ENCODE data around the gene NGF.
"Not testable (repeated sequence)": the region's sequence is repeated elsewhere in the genome, so short reads cannot be mapped to it uniquely, and the experiment has no call there.

NGF gene

DNA sequence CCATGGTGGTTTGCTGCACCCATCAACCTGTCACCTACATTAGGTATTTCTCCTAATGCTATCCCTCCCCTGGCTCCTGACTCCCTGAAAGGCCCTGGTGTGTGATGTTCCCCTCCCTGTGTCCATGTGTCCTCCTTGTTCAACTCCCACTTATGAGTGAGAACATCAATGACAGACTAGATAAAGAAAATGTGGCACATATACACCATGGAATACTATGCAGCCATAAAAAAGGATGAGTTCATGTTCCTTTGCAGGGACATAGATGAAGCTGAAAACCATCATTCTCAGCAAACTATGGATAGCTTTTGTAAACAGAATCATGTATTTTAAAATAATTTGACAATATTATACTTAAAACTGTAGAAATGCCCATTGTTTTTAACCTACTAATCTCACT is 28.5 kb downstream of the NGF start:
- not testable (repeated sequence) for DNase-seq (ENCODE audit: low spot score)

DNA sequence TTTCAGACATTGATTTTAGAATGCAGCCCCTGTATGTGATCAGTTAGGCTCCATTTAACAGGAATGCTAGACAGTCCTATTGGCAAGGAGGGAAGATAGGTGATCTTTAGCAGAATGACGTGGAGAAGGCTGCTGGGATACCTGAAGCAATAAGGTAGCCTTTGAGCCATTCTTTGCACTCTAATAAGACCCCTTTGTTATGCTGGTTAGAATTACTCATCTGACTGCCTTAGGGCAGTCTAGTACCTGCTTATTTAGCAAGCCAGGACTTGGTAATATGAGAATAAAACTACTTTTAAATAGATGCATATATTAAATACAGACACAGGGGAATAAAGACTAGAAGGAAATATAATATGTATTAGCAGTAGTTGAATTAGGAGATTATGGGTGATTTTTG is 29.1 kb downstream of the NGF start:
- DNase-seq (ENCODE audit: low spot score) = no peak

DNA sequence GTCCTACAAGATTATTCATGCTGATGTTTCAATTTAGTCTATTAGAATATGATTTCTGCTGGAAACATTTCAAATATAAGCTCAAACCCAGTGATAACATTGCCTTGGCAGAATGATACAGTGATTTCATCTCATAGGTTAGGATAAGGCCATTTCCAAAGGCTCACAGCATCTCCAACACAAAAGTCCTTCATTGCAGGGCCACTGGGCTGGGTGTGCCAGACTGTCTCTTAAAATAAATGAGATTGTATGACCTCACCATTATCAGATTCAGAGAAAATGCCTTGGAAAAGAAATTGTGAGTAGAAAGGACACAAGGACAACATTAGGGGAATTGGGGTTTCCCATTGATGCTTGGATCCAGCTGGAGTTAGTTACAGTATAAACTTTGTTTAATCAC is 30.4 kb downstream of the NGF start:
- DNase-seq (ENCODE audit: low spot score) = no peak

DNA sequence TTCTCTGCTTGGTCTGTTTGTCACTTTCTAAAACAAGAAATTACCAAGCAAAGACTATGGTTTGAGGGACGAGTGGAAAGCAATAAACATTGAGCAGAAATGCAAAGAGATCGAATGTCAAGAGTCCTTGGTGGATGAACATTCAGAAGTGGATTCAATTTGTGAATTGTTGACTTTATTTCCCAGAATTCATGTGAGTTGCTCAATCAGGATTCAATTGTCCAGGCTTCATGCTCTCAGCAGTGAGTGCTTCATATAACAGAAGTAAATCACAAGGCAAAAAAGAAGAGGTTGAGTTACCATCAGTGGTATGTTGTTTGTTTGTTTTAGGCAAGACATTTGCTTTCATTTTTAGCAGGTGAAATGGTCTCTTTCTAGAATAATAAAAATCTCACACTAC is 31.9 kb downstream of the NGF start:
- DNase-seq (ENCODE audit: low spot score) = no peak

DNA sequence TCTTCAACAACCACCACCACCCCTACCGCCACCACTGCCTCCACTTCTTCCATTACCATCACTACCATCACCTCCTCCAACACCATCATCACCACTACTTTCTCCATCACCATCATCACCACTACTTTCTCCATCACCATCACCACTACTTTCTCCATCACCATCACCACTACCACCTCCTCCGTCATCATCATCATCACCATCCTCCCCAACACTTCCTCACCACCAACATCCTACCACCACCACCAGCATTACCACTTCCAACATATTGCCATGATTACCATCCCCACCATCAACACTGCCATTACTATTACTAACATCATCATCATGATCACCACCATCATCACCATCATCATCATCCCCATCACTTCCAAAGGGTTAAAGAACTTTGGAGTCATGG is 34.7 kb downstream of the NGF start:
- no peak for DNase-seq (ENCODE audit: low spot score)

DNA sequence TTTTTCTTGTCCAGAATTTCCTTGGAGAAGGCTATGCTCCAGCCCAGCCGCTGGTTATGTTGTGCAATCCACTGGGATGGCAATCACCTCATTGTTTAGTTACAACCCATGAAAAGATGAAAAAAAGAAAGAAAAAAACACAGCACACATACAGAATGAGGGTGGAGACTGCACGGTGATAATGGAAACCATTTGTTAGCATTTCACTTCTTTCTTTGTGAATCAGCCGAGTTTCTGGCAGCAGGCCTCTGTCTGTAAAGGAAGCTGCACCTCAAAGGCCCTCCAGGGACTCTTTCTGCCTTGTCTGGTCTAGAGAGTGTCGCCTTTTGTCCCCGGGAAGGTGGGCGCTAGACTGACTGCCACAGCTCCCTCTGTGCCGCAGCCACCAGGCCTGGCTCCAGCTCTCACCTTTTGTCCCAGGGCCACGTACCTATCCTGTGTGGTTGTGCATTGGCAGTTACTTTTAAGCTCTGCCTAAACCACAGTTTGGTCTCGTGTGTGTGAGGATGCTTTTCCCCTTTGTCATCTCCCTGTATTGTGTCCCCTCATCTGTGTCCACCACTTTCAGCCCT is 35.6 kb downstream of the NGF start:
- no peak for DNase-seq (ENCODE audit: low spot score)

DNA sequence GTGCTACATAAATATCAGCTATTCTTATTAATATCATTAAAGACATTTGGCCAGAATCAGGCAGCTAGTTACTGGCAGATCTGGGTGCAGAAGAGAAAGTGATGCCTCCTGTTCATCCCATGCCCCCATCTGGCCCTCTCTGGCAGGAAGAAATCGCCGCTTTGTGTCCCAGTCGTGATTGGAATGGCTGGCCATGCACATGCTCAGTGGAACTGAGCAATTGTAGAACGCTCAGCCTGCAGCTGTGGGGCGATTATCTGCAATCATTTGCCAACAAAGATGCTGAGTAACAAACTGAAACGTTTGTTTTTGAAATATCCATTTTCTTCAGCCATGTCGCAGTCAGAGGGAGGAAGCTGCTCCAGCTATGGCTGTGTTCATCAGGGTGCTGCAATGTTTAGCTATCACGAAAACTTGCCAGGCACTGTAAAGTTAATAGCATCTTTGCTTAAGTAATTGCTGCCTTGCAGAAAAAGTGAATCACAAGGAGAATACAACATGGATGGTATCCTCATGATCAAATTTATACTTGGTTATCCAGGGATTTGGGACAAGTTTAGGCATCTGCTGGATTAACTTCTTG is 36.5 kb downstream of the NGF start:
- DNase-seq (ENCODE audit: low spot score) = peak; percentile 50

DNA sequence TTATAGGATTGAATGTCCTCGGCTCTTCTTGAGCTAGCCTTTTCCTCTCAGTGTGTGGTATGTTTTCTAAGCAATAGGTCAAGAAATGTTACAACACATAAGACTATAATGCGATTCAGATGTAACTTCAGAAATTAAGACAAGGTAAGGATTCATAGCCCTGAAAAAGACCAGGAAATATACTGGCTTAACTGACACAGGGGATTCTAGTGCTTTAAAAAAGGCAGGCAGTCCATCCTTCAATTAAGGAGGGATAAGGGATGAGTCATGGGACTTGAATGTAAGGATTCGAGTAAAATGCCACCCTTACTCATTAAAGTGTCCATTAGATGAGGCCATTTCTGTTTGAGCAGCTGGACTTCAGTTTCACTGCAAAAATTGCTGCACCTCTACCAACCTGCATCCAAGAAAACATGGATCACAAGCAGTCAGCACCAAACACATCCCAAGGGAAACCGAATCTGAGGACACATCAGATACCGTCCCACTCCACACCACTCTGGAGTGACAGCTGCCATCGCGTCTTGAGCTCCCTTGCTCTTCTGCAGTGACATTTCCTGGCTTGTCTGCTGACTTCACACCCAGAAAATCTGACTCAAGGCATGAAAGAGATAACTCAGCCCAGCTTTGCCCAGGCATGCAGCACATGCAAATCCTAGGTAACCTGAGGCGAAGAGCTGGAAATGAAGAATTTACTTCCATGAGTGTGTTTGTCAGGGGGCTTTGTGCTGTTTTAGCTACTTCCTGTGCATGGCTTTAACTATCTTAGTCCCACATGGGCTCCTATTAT is 37.8 kb downstream of the NGF start:
- no peak for DNase-seq (ENCODE audit: low spot score)

DNA sequence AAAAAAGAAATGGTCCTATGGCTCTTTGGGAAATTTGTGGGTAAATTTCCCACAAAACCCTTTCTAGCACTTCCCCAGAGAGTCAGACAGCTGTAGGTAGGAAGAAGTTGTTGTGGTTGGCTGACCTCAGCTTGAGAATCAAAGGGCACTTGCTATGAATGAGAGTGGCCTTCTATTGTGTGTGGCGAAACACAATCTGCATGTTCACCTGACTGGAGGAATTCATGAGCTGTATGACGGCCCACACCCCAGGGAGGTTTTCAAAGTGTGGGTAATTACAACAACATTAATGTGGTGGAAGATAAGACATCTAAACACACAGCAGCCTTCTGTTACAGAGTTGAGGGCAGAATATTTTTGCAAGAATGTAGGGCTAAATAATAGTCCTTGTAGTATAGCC is 38.8 kb downstream of the NGF start:
- no peak for DNase-seq (ENCODE audit: low spot score)

DNA sequence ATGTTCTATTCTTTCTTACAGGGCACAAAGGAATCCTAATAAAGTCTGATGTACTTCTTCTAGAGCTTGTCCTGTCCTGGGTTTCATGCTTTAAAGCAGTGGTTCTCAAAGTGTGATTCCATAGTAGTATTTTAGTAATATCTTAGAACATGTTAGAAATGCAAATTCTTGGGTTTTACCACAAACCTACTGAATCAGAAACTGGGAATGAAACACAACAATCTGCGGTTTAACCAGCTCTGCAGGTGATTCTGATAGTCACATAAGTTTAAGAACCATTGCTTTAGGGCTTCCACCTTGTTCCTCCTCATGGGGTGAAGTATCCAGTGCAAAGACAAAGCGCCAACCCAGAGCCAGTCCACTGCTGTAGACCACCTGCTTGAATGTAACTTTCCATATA is 41.1 kb downstream of the NGF start:
- DNase-seq (ENCODE audit: low spot score) = no peak

DNA sequence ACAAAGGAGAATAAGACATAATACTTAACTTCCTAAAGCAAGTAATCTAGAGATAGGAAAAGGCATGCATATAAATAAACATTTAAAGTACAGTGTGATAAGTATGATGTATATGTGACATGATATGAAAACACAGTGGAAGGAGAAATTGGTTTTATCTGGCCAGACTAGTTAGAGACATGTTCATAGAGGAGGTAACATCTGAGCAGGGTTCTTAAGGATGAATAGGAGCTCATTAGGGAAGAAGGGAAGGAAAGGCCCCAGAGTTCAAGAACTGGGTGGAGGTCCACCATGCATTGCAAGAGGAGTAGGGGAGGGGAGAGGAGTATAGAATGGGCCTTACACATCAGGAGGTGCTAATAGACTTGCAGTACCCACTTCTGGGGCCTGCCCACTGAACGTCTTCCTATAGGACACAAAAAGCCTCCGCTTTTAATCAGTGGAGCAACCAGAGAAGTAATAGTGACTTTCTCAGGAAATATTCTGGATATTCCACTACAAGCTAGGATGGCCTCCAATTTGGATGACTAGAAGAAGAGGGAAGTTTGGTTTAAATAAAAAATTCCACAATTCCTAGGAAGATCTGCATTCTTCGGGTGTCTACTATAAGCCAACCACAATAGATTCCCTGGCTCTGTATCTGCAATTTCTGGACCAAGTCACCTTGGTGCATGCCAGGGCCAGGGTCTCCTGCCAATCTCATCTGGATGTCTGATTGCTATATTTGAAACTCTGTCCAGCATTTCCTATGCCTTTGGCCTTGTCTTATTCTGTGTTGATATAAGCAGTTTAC is 41.9 kb downstream of the NGF start:
- no peak for DNase-seq (ENCODE audit: low spot score)

DNA sequence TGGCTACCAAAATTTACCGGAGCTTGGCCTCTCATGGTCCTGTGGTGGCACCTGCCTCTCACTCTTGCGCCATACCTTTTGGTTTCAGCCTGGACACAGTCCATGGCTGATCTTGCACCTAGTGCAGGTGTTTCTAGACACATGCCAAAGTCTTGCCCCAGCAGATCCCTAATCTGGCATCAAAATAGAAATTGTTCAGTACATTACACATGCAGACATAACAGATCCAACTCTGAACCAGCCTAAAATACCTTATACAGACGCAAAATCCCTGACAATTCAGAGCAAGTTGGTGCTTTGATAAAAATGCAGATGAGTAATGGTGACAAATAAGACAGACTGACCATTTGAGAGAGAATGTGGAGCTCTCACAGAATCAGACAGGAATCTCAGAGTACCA is 44.1 kb downstream of the NGF start:
- DNase-seq (ENCODE audit: low spot score) = no peak

DNA sequence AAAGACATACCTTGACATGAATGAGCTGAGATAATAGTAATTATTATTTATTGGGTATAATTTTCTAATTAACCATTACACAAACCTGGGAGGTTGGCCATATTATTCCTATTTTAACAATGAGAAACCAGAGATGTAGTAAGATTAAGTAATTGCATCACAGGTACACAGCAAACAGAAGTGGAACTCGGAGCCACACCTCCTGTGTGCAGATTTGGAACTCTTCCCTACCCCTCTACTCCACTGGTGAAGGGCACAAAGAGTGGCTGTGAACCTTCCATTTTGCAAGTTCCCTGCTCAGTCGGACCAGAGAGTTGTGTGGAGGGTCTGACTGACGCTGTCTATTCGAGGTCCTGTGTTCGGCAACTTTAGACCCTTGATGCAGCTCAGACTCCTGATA is 45.0 kb downstream of the NGF start:
- no peak for DNase-seq (ENCODE audit: low spot score)

DNA sequence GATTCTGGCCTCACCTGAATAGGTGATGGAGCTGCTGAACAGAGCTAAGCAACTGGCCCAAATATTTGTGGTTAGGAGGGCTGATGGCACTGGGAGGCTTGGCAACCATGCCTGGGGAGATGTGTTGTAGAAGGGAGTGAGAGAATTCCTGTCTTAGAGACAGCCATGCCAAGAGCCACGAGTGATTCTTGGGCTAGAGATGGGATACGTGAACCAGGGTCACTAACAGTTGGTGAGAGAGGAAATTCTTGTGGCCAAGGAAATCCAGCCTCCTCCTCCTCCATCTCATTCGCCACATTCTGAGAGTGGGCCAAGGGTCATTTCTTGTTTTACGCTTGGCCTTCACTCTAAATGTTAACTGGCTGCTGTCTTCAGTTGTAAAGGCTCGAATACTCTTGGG is 46.3 kb downstream of the NGF start:
- no peak for DNase-seq (ENCODE audit: low spot score)

DNA sequence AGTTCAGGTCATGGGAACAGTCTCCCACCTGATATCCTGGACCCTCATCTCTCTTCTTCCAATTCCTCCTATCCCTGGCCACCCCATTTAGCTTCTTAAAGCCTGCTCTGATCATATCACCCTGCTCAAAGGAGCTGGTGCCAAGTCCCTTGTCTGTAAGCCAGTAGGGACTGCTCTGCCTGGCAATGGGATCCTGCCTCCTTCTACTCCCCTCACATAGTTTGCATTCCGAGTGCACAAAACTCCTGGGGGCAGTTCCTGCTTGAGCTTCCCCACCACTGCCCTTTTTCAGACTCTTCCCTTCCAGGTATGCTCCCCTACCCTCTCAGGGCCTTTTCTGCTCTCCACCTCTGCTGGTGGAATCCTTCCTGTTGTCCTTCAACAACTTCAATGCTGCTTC is 48.1 kb downstream of the NGF start:
- no peak for DNase-seq (ENCODE audit: low spot score)

DNA sequence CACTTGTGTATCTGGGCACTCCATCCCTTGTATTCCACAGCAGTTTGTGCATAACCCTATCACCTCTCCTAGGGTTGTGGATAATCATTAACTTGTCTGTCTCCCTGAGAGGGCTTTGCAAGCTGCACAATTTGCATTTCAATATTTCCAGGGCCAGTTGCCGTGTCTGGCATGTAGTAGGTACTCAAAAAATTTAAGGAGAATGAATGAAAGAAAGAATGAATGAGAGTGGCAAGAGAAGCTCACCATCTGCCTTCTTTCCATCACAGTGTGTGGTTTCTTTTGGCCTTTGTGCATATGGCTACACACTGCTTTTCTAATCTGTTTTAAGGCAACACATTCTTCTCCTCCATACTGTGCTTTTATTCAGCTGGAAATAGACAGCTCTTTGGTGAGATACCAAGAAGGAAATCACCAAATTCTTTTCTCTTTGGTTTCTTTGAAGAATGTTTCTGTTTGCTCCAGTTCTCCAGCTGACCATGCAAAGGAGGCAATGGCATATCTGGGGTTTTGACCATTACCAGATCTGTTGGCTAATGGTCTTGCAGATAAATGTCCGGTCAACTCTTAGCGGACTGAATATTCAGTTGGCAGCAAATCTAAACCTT is 49.4 kb downstream of the NGF start:
- DNase-seq (ENCODE audit: low spot score) = no peak

DNA sequence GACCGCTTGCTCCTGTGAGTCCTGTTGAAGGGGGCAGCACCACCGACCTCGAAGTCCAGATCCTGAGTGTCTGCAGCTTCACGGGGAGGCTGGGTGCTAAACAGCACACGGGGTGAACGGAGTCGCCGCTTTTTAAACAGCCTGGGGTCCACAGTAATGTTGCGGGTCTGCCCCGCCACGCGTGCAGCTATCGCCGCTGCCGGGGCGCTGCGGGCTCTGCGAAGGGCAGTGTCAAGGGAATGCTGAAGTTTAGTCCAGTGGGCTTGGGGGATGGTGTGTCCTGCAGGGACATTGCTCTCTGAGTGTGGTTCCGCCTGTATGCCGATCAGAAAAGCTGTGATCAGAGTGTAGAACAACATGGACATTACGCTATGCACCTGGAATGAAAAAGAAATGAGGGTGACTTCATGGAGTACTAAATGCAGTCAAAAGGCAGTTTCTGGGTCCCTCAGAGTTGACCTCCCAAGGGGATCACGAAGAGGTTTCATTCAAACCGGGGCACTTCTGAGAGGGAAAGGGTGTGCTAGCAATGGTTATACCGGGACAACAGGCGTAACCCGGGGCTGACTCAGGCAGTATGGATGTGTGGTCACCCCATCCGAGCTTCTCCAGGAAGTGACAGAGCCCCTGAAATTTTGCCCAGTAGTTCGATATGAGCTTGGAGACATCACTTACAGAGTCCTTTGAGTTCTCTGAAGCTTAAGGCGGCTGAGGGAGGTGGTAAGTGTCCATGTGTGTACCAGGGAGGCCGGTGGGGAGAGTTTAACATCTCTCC is 51.4 kb downstream of the NGF start:
- DNase-seq (ENCODE audit: low spot score) = no peak

DNA sequence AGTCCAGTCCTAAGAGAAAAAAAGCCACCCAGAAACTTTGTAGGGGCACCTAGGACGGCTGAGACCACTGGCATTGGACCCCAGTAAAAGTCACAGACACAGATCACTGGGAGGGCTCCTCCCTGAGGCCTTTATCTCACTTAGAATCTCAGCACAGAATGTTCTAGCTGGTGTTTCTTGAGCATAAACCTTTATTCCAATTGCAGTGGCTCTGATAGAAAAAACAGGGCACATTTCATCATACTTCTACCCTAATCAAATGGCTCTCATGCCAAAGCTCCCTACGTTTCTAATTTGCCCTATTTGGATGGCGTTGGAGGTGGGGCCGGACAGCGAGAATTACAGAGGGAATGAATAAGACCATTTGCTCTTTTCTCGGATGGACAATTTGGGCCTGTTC is 53.8 kb downstream of the NGF start:
- DNase-seq (ENCODE audit: low spot score) = no peak

DNA sequence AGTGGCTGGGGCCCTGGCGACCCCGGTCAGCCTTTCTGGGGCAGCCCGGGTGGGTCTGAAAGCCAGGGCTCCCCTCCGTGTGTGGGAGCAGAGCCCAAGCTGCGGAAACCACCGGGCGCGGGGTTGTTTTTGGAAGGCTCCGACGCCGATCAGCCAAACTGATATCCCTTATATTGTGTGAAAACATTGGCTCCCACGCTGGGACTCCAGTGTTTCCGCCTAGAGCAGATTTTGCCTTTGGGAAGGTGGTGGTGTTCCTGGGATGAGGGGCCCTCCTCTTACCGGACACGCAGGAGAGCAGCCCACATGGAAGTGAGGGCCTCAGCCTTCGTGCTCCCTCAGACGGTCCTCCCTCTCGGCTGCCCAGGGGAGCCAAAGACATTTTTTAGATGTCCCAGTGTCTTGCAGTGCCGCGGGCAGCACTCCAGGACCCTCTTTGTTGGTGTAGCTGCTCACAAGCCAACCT is 54.3 kb downstream of the NGF start:
- DNase-seq (ENCODE audit: low spot score) = no peak

DNA sequence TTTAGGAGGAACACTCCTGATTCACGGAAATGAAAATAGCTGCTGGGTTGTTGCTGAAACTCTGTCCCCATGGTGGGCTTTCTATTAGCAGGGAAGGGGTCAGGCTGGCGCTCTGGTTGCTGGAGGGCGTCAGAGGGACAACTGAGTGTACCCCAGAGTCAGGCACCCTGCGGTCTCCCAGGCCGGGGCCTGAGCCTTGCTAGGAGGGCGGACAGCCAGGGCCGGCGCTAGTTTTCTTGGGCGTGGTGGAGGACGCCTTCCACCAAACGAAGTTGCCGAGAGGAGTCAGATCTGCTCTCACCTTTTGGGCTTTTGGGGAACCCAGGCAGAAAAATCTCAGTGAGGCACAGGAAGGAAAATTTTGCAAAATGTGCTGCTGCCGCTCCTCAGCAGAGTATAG is 54.8 kb downstream of the NGF start:
- DNase-seq (ENCODE audit: low spot score) = no peak

DNA sequence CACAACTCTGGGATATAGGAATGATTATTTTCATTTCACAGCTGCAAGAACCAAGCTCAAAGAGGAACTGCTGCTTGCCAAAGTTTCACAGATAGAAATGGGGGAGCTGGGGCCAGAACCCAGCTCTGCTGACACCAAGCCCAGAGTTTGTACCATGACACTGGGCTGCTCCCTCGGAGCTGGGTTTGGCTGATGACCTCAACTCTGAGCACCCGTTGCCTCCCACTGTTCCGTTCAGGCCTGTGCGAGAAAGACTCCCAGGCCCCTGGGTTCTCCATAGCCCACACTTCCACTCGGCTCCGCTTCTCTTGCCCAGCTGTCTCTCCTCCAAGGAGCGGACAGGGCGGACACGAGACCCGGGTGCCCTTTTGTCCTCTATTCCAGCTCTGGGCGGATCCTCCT is 55.2 kb downstream of the NGF start:
- no peak for DNase-seq (ENCODE audit: low spot score)

DNA sequence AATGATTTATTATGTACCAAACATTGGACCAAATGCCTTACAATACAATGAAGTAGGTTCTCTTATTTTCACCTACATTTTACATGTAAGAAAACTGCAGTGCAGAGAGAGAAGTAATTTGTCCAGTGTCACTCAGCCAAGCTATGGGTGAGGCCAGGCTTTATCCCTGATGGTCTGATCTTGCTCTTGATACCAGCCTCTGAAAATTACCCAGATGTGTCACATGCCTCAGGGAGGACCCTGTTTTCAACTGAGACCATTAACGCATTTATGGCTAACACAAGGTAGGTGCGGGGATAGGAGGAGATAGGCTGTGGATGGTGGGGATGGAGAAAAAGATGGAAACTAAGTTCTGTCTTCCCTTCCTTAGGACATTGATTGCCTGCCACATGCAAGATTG is 56.9 kb downstream of the NGF start:
- DNase-seq (ENCODE audit: low spot score) = no peak
